GM23248 (cell line): Measurements from ENCODE around the gene CAMK1D. TPM values are rescaled to one million over a fixed set of nuclear protein-coding genes. Genes with fewer than 3 reads are reported as not detected.

Experiments used
- DNase-seq: peaks from one replicate; pipeline ENCODE4 v3.0.0-alpha.2; 2015
- H2AFZ ChIP-seq: fragments of 200-600 bp; sonication (generic); 2 replicates; pipeline ENCODE4 v1.6.1; 2016; ENCODE audit warnings: antibody characterized with exemption
- H3F3A ChIP-seq: fragments of 200-600 bp; sonication (generic); 2 replicates; pipeline ENCODE4 v1.6.1; 2016; ENCODE audit warnings: mild to moderate bottlenecking, antibody characterized with exemption, mixed run types; ENCODE audit not compliant: insufficient read depth
- H3K27ac ChIP-seq: fragments of 200-600 bp; sonication (generic); 2 replicates; pipeline ENCODE4 v1.5.1; 2016; ENCODE audit warnings: mild to moderate bottlenecking
- H3K27me3 ChIP-seq: fragments of 200-600 bp; sonication (generic); replicated peaks from 2 replicates; pipeline ENCODE4 v1.6.1; 2016; ENCODE audit warnings: mild to moderate bottlenecking; ENCODE audit not compliant: insufficient read depth
- H3K36me3 ChIP-seq: fragments of 200-600 bp; sonication (generic); 2 replicates; pipeline ENCODE4 v1.6.1; 2016; ENCODE audit warnings: low read depth, mild to moderate bottlenecking
- H3K4me1 ChIP-seq: fragments of 200-600 bp; sonication (generic); 2 replicates; pipeline ENCODE4 v1.6.1; 2016; ENCODE audit warnings: mild to moderate bottlenecking; ENCODE audit not compliant: insufficient read depth
- H3K4me2 ChIP-seq: fragments of 200-600 bp; sonication (generic); one replicate; pipeline ENCODE4 v1.6.1; 2016; ENCODE audit warnings: mild to moderate bottlenecking; ENCODE audit not compliant: unreplicated experiment
- H3K4me3 ChIP-seq: fragments of 200-600 bp; sonication (generic); 2 replicates; pipeline ENCODE4 v1.5.1; 2016; ENCODE audit warnings: mild to moderate bottlenecking
- H3K79me2 ChIP-seq: fragments of 200-600 bp; sonication (generic); 2 replicates; pipeline ENCODE4 v1.6.1; 2016; ENCODE audit warnings: mild to moderate bottlenecking; ENCODE audit not compliant: insufficient read depth
- H3K9ac ChIP-seq: fragments of 200-600 bp; sonication (generic); 2 replicates; pipeline ENCODE4 v1.6.1; 2016; ENCODE audit warnings: mild to moderate bottlenecking
- H3K9me2 ChIP-seq: fragments of 200-600 bp; sonication (generic); 2 replicates; pipeline ENCODE4 v1.6.1; 2016; ENCODE audit warnings: mixed run types, mild to moderate bottlenecking, moderate library complexity; ENCODE audit not compliant: insufficient read depth
- H3K9me3 ChIP-seq: fragments of 200-600 bp; sonication (generic); one replicate; pipeline ENCODE4 v1.6.1; 2017; ENCODE audit warnings: low read depth
- H4K20me1 ChIP-seq: fragments of 200-600 bp; sonication (generic); 2 replicates; pipeline ENCODE4 v1.6.0; 2016; ENCODE audit not compliant: insufficient read depth
- EZH2 ChIP-seq: fragments of 200-600 bp; sonication (generic); IDR thresholded peaks from 2 replicates; pipeline ENCODE4 v1.6.1; 2018; ENCODE audit warnings: antibody characterized with exemption, mild to moderate bottlenecking; ENCODE audit not compliant: insufficient read depth, poor library complexity, severe bottlenecking
- EZH2phosphoT487 ChIP-seq: fragments of 200-600 bp; sonication (generic); IDR thresholded peaks from 2 replicates; pipeline ENCODE4 v1.6.1; 2018; ENCODE audit warnings: antibody characterized with exemption, moderate library complexity, mild to moderate bottlenecking, low read depth; ENCODE audit not compliant: insufficient read depth
- WGBS, 2 experiments: methylation state at CpG; one replicate each; pipeline ENCODE4 v1.1.6; 2015 to 2017; ENCODE audit warnings: low lambda C conversion rate in 2 of 2, low coverage in 1 of 2; ENCODE audit errors: missing lambda C conversion rate in 2 of 2; 5-methylcytosine and 5-hydroxymethylcytosine counted together
- in situ Hi-C: fragments of 300-500 bp; cut with MboI; formaldehyde crosslinking; loops from 2 replicates; pipeline ENCODE4 v1.15.0; 2020
- polyA plus RNA-seq: library from polyadenylated mRNA; unstranded; fragments of >200 nt; fragmentation: Nextera tagmentation; extraction: Ambion mirVana; gene quantifications from 2 replicates; pipeline ENCODE4 v1.2.1, GENCODE V29; 2016
- total RNA-seq: library from RNA; depleted of rRNA; stranded (reverse); fragments of >200 nt; shearing (Covaris generic); gene quantifications from 2 replicates; pipeline ENCODE4 v1.2.3, GENCODE V29; 2014

The CAMK1D gene
- total and polyA plus RNA-seq, 2 experiments from 2014 or later: 0.22 to 0.55 TPM

DNA sequence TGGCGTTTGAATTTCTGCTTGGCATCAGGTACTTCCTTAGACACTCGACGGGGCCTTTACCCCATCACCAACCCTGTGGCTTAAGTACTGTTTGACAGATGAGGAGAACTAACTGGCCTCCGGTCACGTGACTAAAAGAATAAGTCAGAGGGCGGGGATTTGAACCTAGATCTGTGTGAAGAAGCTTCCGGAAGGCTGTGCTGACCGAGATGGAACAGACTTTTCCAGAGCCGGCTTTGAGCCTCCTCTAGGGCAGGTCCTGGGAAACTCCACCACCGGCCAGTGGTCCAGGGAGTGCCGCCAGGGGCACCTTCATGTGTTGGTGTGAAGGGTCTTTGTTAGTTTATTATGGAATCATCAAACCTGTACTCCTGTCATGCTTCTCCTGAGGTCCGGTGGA lies 26.9 kb downstream of the CAMK1D start:
- no peak overlapping the region for H2AFZ ChIP-seq
- in situ Hi-C loops: no loop called here
- H3K27ac ChIP-seq: no peak overlapping the region
- H4K20me1 ChIP-seq: no peaks in the 10 kb centered on the region
- no peaks in the 10 kb centered on the region for H3K4me1 ChIP-seq
- 77 to 80% methylated on average over 12 of the region's 12 CpGs for WGBS, 2 experiments
- H3K4me3 ChIP-seq: no peak overlapping the region
- H3K36me3 ChIP-seq: no peaks in the 10 kb centered on the region
- no peaks in the 10 kb centered on the region for H3K79me2 ChIP-seq
- no peak for DNase-seq
- H3K9ac ChIP-seq: no peak overlapping the region
- no peaks in the 10 kb centered on the region for H3K9me2 ChIP-seq
- no peaks in the 10 kb centered on the region for H3K27me3 ChIP-seq
- H3F3A ChIP-seq: no peaks in the 10 kb centered on the region
- no peaks in the 10 kb centered on the region for H3K9me3 ChIP-seq
- no peak overlapping the region for H3K4me2 ChIP-seq
- TF ChIP-seq EZH2 (no peak), EZH2phosphoT487 (no peak)

DNA sequence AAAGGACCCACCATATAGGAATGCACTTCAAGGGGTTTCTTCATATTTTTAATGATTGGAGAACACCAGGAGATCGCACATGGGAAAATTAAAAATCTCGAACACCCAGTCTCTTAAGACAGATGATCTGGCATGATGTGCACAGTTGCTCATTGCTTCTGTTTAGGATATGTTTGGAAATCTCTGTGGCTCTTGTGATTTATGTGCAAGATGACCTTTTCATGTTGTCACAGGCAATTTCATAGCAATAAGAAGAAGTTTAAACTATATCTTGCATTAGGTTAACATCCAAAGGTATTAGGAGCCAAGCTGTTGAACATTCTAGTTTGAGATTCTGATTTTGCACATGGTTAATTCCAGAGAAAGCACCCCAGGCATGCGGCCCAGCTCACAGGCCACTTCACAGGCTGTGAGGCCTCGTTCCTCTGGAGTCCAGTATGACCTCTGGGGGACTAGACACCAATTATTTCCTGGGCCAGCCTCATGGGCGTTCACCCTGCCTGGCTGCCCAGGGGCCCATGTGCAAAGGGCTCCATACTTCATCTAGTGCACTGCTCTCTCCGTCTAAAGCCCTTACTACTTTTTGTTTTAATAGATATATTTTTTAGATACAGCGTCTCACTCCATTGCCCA lies 28.4 kb downstream of the CAMK1D start:
- in situ Hi-C loops: no loop called here
- Histone ChIP-seq H3K36me3 (no peaks in the 10 kb centered on the region), H3K9me3 (no peaks in the 10 kb centered on the region), H3K27me3 (no peaks in the 10 kb centered on the region), H3K4me3 (no peak overlapping the region), H2AFZ (no peak overlapping the region), H3K4me1 (no peaks in the 10 kb centered on the region), H3K9ac (no peak overlapping the region), H3K27ac (no peak overlapping the region), H3K79me2 (no peaks in the 10 kb centered on the region), H4K20me1 (no peaks in the 10 kb centered on the region), H3F3A (no peaks in the 10 kb centered on the region), H3K9me2 (no peaks in the 10 kb centered on the region), H3K4me2 (no peak overlapping the region)
- no peak for DNase-seq
- 17 to 22% methylated on average over 7 of the region's 7 CpGs for WGBS, 2 experiments
- TF ChIP-seq EZH2 (no peak), EZH2phosphoT487 (no peak)

GRCh38 chr10:12380999-12381398 lies 31.7 kb downstream of the CAMK1D start:
- no peaks in the 10 kb centered on the region for H4K20me1 ChIP-seq
- no peak overlapping the region for H3K4me2 ChIP-seq
- H3F3A ChIP-seq: no peaks in the 10 kb centered on the region
- TF ChIP-seq EZH2phosphoT487: no peak
- TF ChIP-seq EZH2: no peak
- no peak overlapping the region for H3K9ac ChIP-seq
- in situ Hi-C loops: no loop called here
- H3K27ac ChIP-seq: no peak overlapping the region
- WGBS, 2 experiments: 86 to 87% methylated on average over 5 of the region's 5 CpGs
- H3K9me2 ChIP-seq: no peaks in the 10 kb centered on the region
- H3K79me2 ChIP-seq: no peaks in the 10 kb centered on the region
- no peaks in the 10 kb centered on the region for H3K27me3 ChIP-seq
- no peaks in the 10 kb centered on the region for H3K36me3 ChIP-seq
- H3K9me3 ChIP-seq: no peaks in the 10 kb centered on the region
- H3K4me1 ChIP-seq: no peaks in the 10 kb centered on the region
- H3K4me3 ChIP-seq: no peak overlapping the region
- DNase-seq: no peak
- no peak overlapping the region for H2AFZ ChIP-seq

DNA sequence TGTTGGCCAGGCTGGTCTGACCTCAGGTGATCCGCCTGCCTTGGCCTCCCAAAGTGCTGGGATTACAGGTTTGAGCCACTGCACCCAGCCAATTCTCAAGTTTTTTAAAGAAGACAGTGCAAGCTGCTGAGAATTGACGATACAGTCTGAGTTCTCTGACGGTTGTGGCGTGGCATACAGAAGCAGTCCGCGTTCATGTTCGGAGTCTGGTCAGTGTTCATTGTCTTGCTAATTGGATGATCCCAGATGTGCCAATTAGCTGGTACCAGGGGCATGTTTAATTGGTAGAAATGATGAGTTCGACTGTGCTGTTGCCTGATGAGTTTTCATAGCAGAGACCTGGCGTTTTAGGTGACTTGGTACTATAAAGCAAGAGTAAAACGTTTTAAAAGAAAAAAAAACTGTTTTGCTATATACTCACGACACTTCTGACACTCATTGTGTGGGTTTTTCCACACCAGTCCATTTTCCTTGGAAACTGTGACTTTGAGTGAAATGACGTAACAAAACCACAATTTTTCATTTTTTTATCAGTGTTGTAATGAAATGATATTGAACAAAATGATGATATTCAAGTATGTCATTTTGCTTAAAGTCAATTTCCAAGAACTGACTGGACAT lies 32.3 kb downstream of the CAMK1D start:
- TF ChIP-seq EZH2 (no peak), EZH2phosphoT487 (no peak)
- DNase-seq: no peak
- Histone ChIP-seq H3K4me2 (no peak overlapping the region), H3F3A (no peaks in the 10 kb centered on the region), H3K9me2 (no peaks in the 10 kb centered on the region), H3K79me2 (no peaks in the 10 kb centered on the region), H3K27ac (no peak overlapping the region), H3K27me3 (no peaks in the 10 kb centered on the region), H4K20me1 (no peaks in the 10 kb centered on the region), H3K9me3 (no peaks in the 10 kb centered on the region), H2AFZ (no peak overlapping the region), H3K36me3 (no peaks in the 10 kb centered on the region), H3K4me1 (no peaks in the 10 kb centered on the region), H3K9ac (no peak overlapping the region), H3K4me3 (no peak overlapping the region)
- in situ Hi-C loops: no loop called here
- 72 to 73% methylated on average over 12 of the region's 12 CpGs for WGBS, 2 experiments
